Keratinocyte (primary cell): ENCODE data around the gene MAD2L1.

Experiments used
- CTCF ChIP-seq, 3 experiments: IDR thresholded peaks in 1 of 3; conservative IDR thresholded peaks in 1 of 3; optimal IDR thresholded peaks in 1 of 3; 2 replicates in 2 of 3; 3 replicates in 1 of 3; pipeline versions ENCODE3 to v1.5.1; 2011; ENCODE audit warnings: low read length in 3 of 3, mild to moderate bottlenecking in 3 of 3, moderate library complexity in 2 of 3, control low read depth in 1 of 3, inconsistent platforms in 1 of 3; ENCODE audit not compliant: insufficient read depth in 2 of 3; ENCODE audit errors: extremely low read depth in 1 of 3
- EZH2 ChIP-seq: IDR thresholded peaks from one replicate; pipeline ENCODE4 v1.6.1; 2012; ENCODE audit warnings: inconsistent platforms, mild to moderate bottlenecking, low read length, moderate library complexity

GRCh38 chr4:120008957-120009356 is 57.7 kb downstream of the MAD2L1 start:
- TF ChIP-seq CTCF (optimal IDR thresholded peaks at IDR 0.05 in 1 of 3, IDR thresholded peaks at IDR 0.05 in 1 of 3, conservative IDR thresholded peaks at IDR 0.05 in 1 of 3; ENCODE audit: extremely low read depth in 1 of 3, insufficient read depth in 2 of 3, low read length in 3 of 3), result no peak
- TF ChIP-seq EZH2, result no peak
